ENCODE results near the gene SLC25A51. TPM values are rescaled to one million over a fixed set of nuclear protein-coding genes. Genes with fewer than 3 reads are reported as not detected.

SLC25A51 gene
- total RNA-seq, 1 donor from 2014 or later, result 52.5 TPM

GRCh38 chr9:37880916-37881479, 22.9 kb downstream of the SLC25A51 start:
- peaks cover 16% of the 10 kb centered on the region for H3K36me3 Mint-ChIP-seq (ENCODE audit: low read depth)
- no peak for TF ChIP-seq CTCF (IDR thresholded peaks at IDR 0.05)
- H3K27ac Mint-ChIP-seq (ENCODE audit: unreplicated experiment), result no peak overlapping the region
- no peak overlapping the region for H3K4me3 Mint-ChIP-seq (ENCODE audit: unreplicated experiment)
- no peaks in the 10 kb centered on the region for H3K9me3 Mint-ChIP-seq (ENCODE audit: low read depth)
- no peak for DNase-seq (ENCODE audit: low spot score)
- no peaks in the 10 kb centered on the region for H3K4me1 Mint-ChIP-seq (ENCODE audit: low read depth)
- no peaks in the 10 kb centered on the region for H3K27me3 Mint-ChIP-seq (ENCODE audit: low read depth)

GRCh38 chr9:37876376-37876775, 27.6 kb downstream of the SLC25A51 start:
- H3K27ac Mint-ChIP-seq (ENCODE audit: unreplicated experiment), result no peak overlapping the region
- DNase-seq (ENCODE audit: low spot score), result no peak
- TF ChIP-seq CTCF (IDR thresholded peaks at IDR 0.05), result no peak
- H3K9me3 Mint-ChIP-seq (ENCODE audit: low read depth), result no peaks in the 10 kb centered on the region
- H3K27me3 Mint-ChIP-seq (ENCODE audit: low read depth), result no peaks in the 10 kb centered on the region
- no peak overlapping the region for H3K4me3 Mint-ChIP-seq (ENCODE audit: unreplicated experiment)
- H3K36me3 Mint-ChIP-seq (ENCODE audit: low read depth), result peaks cover 8% of the 10 kb centered on the region
- H3K4me1 Mint-ChIP-seq (ENCODE audit: low read depth), result no peaks in the 10 kb centered on the region

- H3K4me3 Mint-ChIP-seq (ENCODE audit: unreplicated experiment), result no peak overlapping the region
- no peaks in the 10 kb centered on the region for H3K4me1 Mint-ChIP-seq (ENCODE audit: low read depth)
- H3K27ac Mint-ChIP-seq (ENCODE audit: unreplicated experiment), result no peak overlapping the region
- no peak for DNase-seq (ENCODE audit: low spot score)
- H3K36me3 Mint-ChIP-seq (ENCODE audit: low read depth), result peaks cover 4% of the 10 kb centered on the region
- H3K9me3 Mint-ChIP-seq (ENCODE audit: low read depth), result no peaks in the 10 kb centered on the region
- no peak for TF ChIP-seq CTCF (IDR thresholded peaks at IDR 0.05)
- H3K27me3 Mint-ChIP-seq (ENCODE audit: low read depth), result no peaks in the 10 kb centered on the region
These were observed 30.0 kb downstream of the SLC25A51 start for GRCh38 chr9:37873955-37874354.

- no peak for TF ChIP-seq CTCF (IDR thresholded peaks at IDR 0.05)
- DNase-seq (ENCODE audit: low spot score), result no peak
- Mint-ChIP-seq H3K27ac (ENCODE audit: unreplicated experiment) (no peak overlapping the region), H3K9me3 (ENCODE audit: low read depth) (no peaks in the 10 kb centered on the region), H3K36me3 (ENCODE audit: low read depth) (no peaks in the 10 kb centered on the region), H3K27me3 (ENCODE audit: low read depth) (no peaks in the 10 kb centered on the region), H3K4me3 (ENCODE audit: unreplicated experiment) (no peak overlapping the region), H3K4me1 (ENCODE audit: low read depth) (no peaks in the 10 kb centered on the region)
These were observed 33.1 kb downstream of the SLC25A51 start for GRCh38 chr9:37870799-37871176.

DNA sequence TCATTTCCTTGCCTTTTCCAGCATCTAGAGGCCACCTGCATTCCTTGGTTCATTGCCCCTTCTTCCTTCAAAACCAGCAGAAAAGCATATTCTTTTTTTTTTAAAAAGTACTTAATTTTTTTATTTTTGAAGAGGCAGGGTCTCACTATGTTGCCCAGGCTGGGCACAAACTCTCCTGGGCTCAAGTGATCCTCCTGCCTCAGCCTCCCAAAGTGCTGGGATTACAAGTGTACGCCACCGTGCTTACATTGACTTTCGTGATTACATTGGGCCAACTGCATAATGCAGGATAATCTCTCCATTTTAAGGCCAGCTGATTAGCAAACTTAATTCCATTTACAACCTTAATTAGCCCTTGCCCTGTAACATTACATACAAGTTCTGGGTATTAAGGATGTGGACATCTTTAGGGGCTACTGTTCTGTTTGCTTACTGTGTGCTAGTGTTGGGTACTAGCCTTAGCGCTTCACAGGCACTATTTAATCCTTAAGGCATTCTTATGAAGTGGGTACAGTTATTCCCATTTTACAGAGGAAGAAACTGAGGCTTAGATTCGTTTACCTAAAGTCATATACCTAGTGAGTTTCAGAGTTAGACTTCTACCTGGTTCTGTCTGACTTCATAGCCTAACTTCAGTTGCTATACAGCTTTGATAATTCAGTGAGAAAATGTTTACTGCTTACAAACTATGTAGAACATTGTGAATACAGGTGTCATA, 33.7 kb downstream of the SLC25A51 start:
- H3K36me3 Mint-ChIP-seq (ENCODE audit: low read depth), result no peaks in the 10 kb centered on the region
- no peak for DNase-seq (ENCODE audit: low spot score)
- no peaks in the 10 kb centered on the region for H3K4me1 Mint-ChIP-seq (ENCODE audit: low read depth)
- no peaks in the 10 kb centered on the region for H3K9me3 Mint-ChIP-seq (ENCODE audit: low read depth)
- no peaks in the 10 kb centered on the region for H3K27me3 Mint-ChIP-seq (ENCODE audit: low read depth)
- H3K27ac Mint-ChIP-seq (ENCODE audit: unreplicated experiment), result no peak overlapping the region
- H3K4me3 Mint-ChIP-seq (ENCODE audit: unreplicated experiment), result no peak overlapping the region
- no peak for TF ChIP-seq CTCF (IDR thresholded peaks at IDR 0.05)
